Peyer's patch (tissue), 4 donors: ENCODE data around the gene ADGRD1. TPM values are rescaled to one million over a fixed set of nuclear protein-coding genes. Genes with fewer than 3 reads are reported as not detected.
A peak's percentile ranks its signal among the peaks of the same experiment; 100 is the strongest.

Experiments used
- DNase-seq, 3 donors: peaks; one replicate each; pipeline ENCODE4 v3.0.0-alpha.2; 2017 to 2019
- H3K27ac ChIP-seq, 4 donors: fragments of 200-600 bp; sonication (generic); one replicate each; pipeline ENCODE4 v1.5.1; 2016 to 2019
- H3K27me3 ChIP-seq, 2 donors: fragments of 200-600 bp; sonication (generic); one replicate each; pipeline ENCODE4 v1.5.1; 2019
- H3K36me3 ChIP-seq, 3 donors: fragments of 200-600 bp; sonication (generic); one replicate each; pipeline ENCODE4 v1.5.1; 2016 to 2019
- H3K4me1 ChIP-seq, 4 donors: fragments of 200-600 bp; sonication (generic); one replicate each; pipeline ENCODE4 v1.5.1; 2016 to 2019
- H3K4me3 ChIP-seq, 4 donors: fragments of 200-600 bp; sonication (generic); 1 replicate in 3 of 4; 2 replicates in 1 of 4; pipeline ENCODE4 v1.5.1; 2016 to 2019; ENCODE audit warnings: mild to moderate bottlenecking in 1 of 4
- H3K9me3 ChIP-seq, 4 donors: fragments of 200-600 bp; sonication (generic); one replicate each; pipeline ENCODE4 v1.5.1; 2016 to 2019; ENCODE audit warnings: mild to moderate bottlenecking in 1 of 4
- POLR2A ChIP-seq, 2 donors: fragments of 450-650 bp; IDR thresholded peaks; one replicate each; pipeline ENCODE4 v1.5.1; 2017; ENCODE audit warnings: antibody characterized with exemption in 2 of 2, mild to moderate bottlenecking in 2 of 2, moderate library complexity in 2 of 2
- total RNA-seq, 4 donors: library from RNA; depleted of rRNA; stranded (reverse); fragments of >200 nt; gene quantifications; one replicate each; pipeline ENCODE4 v1.1.0, GENCODE V29; 2016
- TF ChIP-seq, protein P1 (sequence below), 6 experiments: fragments of 450-650 bp in 4 of 6; fragments of 200-600 bp in 2 of 6; sonication (generic) in 1 of 6; IDR thresholded peaks; one replicate each; pipeline ENCODE4 v1.5.1; 2017 to 2019; ENCODE audit warnings: antibody characterized with exemption in 6 of 6, mild to moderate bottlenecking in 3 of 6, moderate library complexity in 1 of 6

Gene ADGRD1
- total RNA-seq, 4 donors from 2014 or later: 7.0 to 42.9 (median 27.9) TPM

DNA sequence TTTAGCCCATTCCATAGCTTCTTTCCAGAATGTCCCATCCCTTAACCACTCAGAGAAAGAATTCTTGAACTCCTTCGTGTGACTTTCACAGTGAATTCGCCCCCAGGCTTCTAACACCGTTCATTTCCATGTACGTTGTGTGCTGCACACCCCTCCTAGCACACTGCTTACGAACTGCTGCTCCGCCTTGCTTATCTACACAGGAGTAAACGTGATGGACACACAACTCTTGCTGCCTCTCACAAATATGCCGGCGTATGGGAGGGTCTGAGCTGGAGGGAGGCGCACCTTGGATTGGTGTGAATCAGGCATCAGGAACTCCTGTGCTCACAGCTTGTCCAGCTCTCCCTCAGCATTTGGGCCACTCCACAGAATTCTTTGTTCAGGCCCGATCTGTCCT is 3.9 kb upstream of the ADGRD1 start:
- Histone ChIP-seq H3K9me3 (peaks cover 0 to 5% (median 0%) of the 10 kb centered on the region in 4 donors), H3K4me3 (no peak overlapping the region), H3K36me3 (no peaks in the 10 kb centered on the region), H3K4me1 (peaks cover 0 to 10% (median 0%) of the 10 kb centered on the region in 4 donors), H3K27ac (no peak overlapping the region), H3K27me3 (no peaks in the 10 kb centered on the region)
- TF ChIP-seq POLR2A (IDR thresholded peaks at IDR 0.05): no peak
- TF ChIP-seq, protein P1, sequence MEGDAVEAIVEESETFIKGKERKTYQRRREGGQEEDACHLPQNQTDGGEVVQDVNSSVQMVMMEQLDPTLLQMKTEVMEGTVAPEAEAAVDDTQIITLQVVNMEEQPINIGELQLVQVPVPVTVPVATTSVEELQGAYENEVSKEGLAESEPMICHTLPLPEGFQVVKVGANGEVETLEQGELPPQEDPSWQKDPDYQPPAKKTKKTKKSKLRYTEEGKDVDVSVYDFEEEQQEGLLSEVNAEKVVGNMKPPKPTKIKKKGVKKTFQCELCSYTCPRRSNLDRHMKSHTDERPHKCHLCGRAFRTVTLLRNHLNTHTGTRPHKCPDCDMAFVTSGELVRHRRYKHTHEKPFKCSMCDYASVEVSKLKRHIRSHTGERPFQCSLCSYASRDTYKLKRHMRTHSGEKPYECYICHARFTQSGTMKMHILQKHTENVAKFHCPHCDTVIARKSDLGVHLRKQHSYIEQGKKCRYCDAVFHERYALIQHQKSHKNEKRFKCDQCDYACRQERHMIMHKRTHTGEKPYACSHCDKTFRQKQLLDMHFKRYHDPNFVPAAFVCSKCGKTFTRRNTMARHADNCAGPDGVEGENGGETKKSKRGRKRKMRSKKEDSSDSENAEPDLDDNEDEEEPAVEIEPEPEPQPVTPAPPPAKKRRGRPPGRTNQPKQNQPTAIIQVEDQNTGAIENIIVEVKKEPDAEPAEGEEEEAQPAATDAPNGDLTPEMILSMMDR (IDR thresholded peaks at IDR 0.05): no peak
- DNase-seq: no peak

DNA sequence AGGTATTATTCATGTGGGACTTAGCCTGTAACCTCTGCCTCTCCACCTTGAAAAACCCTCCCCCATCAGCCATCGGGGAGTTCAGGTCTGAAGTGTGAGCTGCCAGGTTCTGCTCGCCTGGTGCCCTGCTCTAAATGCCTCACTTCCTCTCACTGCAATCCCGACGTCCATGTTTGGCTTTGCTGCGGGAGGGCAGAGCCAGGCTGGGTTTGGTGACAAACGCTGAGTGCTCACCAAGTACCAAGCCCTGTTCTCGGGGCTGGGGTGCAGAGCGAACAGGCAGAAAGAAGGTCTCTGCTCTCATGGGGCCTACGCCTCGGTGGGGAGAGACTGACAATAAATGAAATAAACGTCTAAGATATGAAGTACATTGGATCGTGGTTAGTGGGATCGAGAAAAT is 2.1 kb upstream of the ADGRD1 start:
- H3K4me1 ChIP-seq: peaks cover 0 to 10% (median 0%) of the 10 kb centered on the region in 4 donors
- TF ChIP-seq, protein P1 (IDR thresholded peaks at IDR 0.05): no peak
- no peak for TF ChIP-seq POLR2A (IDR thresholded peaks at IDR 0.05)
- no peak overlapping the region for H3K27ac ChIP-seq

DNA sequence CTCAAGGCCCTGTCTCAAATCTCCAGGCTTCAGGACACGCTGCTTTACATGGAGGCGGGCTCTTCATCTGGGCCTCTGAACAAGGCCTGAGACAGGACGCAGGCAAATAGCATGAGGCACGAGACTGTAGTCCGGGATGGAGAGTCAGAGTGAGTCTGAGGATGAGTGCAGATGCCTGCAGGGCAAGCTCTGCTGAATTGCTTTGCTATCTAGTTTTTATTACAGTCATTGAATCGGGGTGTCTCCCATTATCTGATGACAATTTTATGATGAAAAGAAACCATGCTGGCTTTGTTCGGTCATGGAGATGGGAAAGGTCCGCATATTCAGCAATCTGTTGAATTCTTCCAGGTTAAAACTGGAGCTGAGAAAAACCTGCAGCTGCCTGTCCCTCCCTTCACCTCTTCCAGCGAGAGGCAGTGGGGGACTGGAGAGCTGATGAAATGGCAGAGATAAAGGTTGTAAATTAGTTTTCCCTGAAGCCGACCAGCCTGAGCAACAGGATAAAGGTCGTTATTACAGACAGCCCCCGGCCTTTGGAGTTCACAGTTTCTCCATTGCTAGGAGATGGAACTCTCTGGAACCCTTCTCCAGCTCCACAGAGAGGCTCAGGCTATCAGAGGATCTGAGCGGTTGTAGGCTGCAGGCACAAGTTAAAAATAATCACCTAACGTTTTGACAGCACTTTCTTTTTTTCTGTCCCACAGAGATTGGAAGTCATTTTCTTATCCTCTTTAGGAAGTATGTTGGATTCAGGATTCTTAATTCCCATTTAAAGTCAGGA is 1.3 kb upstream of the ADGRD1 start:
- no peak overlapping the region for H3K27ac ChIP-seq
- TF ChIP-seq, protein P1 (IDR thresholded peaks at IDR 0.05): no peak
- TF ChIP-seq POLR2A (IDR thresholded peaks at IDR 0.05): no peak
- H3K27me3 ChIP-seq: no peaks in the 10 kb centered on the region
- no peak overlapping the region for H3K4me3 ChIP-seq
- H3K36me3 ChIP-seq: no peaks in the 10 kb centered on the region
- no peaks in the 10 kb centered on the region for H3K9me3 ChIP-seq
- no peak for DNase-seq
- H3K4me1 ChIP-seq: peaks cover 0 to 10% (median 0%) of the 10 kb centered on the region in 4 donors

More for the DNA sequence above, 2.1 kb upstream of the ADGRD1 start:
- no peaks in the 10 kb centered on the region for H3K36me3 ChIP-seq
- DNase-seq: no peak
- no peaks in the 10 kb centered on the region for H3K27me3 ChIP-seq
- no peaks in the 10 kb centered on the region for H3K9me3 ChIP-seq
- H3K4me3 ChIP-seq: no peak overlapping the region

DNA sequence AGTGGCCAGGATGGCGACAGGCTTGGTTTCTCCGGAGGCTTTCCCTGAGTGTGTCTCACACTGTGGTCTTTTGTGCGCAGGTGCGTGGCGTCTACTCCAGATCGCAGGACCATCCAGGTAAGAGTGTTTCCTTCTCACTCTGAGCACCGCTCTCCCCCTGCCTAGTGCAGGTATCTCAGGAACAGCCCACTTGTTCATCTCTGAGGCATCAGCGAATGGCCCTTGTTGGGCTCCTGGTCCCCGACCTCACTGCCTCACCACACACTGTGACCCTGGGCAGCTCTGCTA is 781 bp downstream of the ADGRD1 start:
- peak overlapping the region in 2 of 4 donors; percentile 47 to 76 for H3K27ac ChIP-seq
- peak overlapping the region; percentile 16 to 55 (median 32) for H3K4me3 ChIP-seq
- H3K9me3 ChIP-seq: no peaks in the 10 kb centered on the region
- H3K36me3 ChIP-seq: no peaks in the 10 kb centered on the region
- peaks cover 0 to 10% (median 0%) of the 10 kb centered on the region in 4 donors for H3K4me1 ChIP-seq
- TF ChIP-seq POLR2A (IDR thresholded peaks at IDR 0.05): no peak
- TF ChIP-seq, protein P1 (IDR thresholded peaks at IDR 0.05): no peak
- DNase-seq: peak in 1 of 3 donors; percentile 42
- H3K27me3 ChIP-seq: no peaks in the 10 kb centered on the region

DNA sequence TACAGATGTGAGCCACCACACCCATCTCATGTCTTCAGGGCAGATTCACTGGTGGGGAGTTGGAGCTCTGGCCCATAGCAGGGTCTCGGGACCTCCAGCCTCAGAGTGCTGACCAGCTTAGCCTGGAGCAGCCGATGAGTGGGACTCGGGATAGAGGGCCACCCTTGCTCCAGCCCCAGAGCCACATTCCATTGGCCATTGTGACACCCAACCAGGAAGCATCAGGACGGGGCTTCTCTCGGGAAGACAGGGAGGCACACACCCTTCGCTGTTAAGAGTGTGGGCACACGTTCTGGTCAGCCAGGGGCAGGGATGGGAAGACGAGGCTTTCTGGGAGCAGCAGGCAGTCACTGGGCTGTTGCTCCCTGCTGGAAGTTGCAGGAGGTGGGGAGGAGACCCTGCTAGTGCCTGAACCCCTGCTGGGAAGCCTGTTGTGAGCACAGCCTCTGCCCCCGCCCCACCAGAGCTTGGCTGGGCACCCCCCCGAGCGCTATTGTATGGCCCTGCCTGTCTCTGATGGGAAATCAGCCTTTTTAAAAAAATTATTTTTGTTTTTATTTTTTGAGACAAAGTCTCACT is 1.6 kb downstream of the ADGRD1 start:
- TF ChIP-seq, protein P1 (IDR thresholded peaks at IDR 0.05): no peak
- TF ChIP-seq POLR2A (IDR thresholded peaks at IDR 0.05): no peak
- Histone ChIP-seq H3K27me3 (no peaks in the 10 kb centered on the region), H3K4me1 (peaks cover 0 to 10% (median 0%) of the 10 kb centered on the region in 4 donors), H3K27ac (no peak overlapping the region), H3K4me3 (peak overlapping the region in 2 of 4 donors; percentile 26 to 55), H3K36me3 (no peaks in the 10 kb centered on the region), H3K9me3 (no peaks in the 10 kb centered on the region)
- peak in 1 of 3 donors; percentile 41 for DNase-seq
